NCI-H1048 (cell line): Measurements from ENCODE around the gene FAM3B.
"Not testable (repeated sequence)": the region's sequence is repeated elsewhere in the genome, so short reads cannot be mapped to it uniquely, and the experiment has no call there.

Experiments used
- DNase-seq: peaks from one replicate; lab custom pipeline; 2025; lab: John Stamatoyannopoulos, UW

The FAM3B gene

GRCh38 chr21:41350436-41351155 lies 34.0 kb downstream of the FAM3B start:
- no peak for DNase-seq

GRCh38 chr21:41357546-41357945 lies 40.9 kb downstream of the FAM3B start:
- no peak for DNase-seq

GRCh38 chr21:41358193-41359166 lies 41.9 kb downstream of the FAM3B start:
- DNase-seq = no peak

GRCh38 chr21:41359286-41359685 lies 42.7 kb downstream of the FAM3B start:
- DNase-seq = no peak

GRCh38 chr21:41359754-41360071 lies 43.1 kb downstream of the FAM3B start:
- not testable (repeated sequence) for DNase-seq

- DNase-seq = no peak
Measured at GRCh38 chr21:41360072-41360821, 43.6 kb downstream of the FAM3B start.

GRCh38 chr21:41361053-41361785 lies 44.6 kb downstream of the FAM3B start:
- DNase-seq = no peak

- no peak for DNase-seq
Measured at GRCh38 chr21:41361786-41362604, 45.4 kb downstream of the FAM3B start, which contains the start of gene MX2. Gene MX2, plus strand, starts transcription at chr21:41362027. Its CDS starts 14,880 bp downstream, at chr21:41376907.

- no peak for DNase-seq
Measured at GRCh38 chr21:41362605-41363369, 46.2 kb downstream of the FAM3B start.

GRCh38 chr21:41363370-41364270 lies 47.0 kb downstream of the FAM3B start:
- no peak for DNase-seq

- no peak for DNase-seq
Measured at GRCh38 chr21:41364308-41364707, 47.7 kb downstream of the FAM3B start.

GRCh38 chr21:41365377-41366107 lies 48.9 kb downstream of the FAM3B start:
- no peak for DNase-seq

- DNase-seq = no peak
Measured at GRCh38 chr21:41366522-41367151, 50.0 kb downstream of the FAM3B start.

- DNase-seq = no peak
Measured at GRCh38 chr21:41367301-41367944, 50.8 kb downstream of the FAM3B start.

GRCh38 chr21:41367945-41368734 lies 51.5 kb downstream of the FAM3B start:
- DNase-seq = no peak

- no peak for DNase-seq
Measured at GRCh38 chr21:41368735-41369104, 52.1 kb downstream of the FAM3B start.
